ENCODE results near the gene COA8. TPM values are rescaled to one million over a fixed set of nuclear protein-coding genes. Genes with fewer than 3 reads are reported as not detected.

The COA8 gene
- total and polyA plus RNA-seq, 4 donors = 30.6 to 59.8 (median 39.5) TPM

GRCh38 chr14:103537175-103537990 is 25.4 kb upstream of the COA8 start:
- H3K4me3 ChIP-seq = no peak overlapping the region
- no peaks in the 10 kb centered on the region for H3K27me3 ChIP-seq (ENCODE audit: control insufficient read depth in 3 of 3, insufficient read depth in 3 of 3, low read length in 2 of 3)
- H3K36me3 ChIP-seq (ENCODE audit: control insufficient read depth in 4 of 4, insufficient read depth in 4 of 4, low read length in 4 of 4) = peaks cover 0 to 35% (median 2%) of the 10 kb centered on the region in 4 donors
- no peaks in the 10 kb centered on the region for H3K9me3 ChIP-seq (ENCODE audit: control insufficient read depth in 4 of 4, insufficient read depth in 3 of 4, low read length in 3 of 4)
- peaks cover 4 to 30% (median 21%) of the 10 kb centered on the region in 5 donors for H3K4me1 ChIP-seq (ENCODE audit: control insufficient read depth in 5 of 5, insufficient read depth in 5 of 5, low read length in 5 of 5)
- TF ChIP-seq CTCF (IDR thresholded peaks at IDR 0.05; ENCODE audit: control extremely low read depth, extremely low read depth) = no peak
- H3K9ac ChIP-seq (ENCODE audit: insufficient read depth in 1 of 2, low read length in 2 of 2) = no peak overlapping the region
- no peak overlapping the region for H3K27ac ChIP-seq (ENCODE audit: low read depth in 1 of 2, low read length in 1 of 2)
- WGBS, 2 donors = 80% methylated on average over 17 to 18 of the region's 18 CpGs
- ATAC-seq (ENCODE audit: insufficient read depth, low FRiP score) (no peak), DNase-seq (no peak)

GRCh38 chr14:103538291-103539055 is 24.3 kb upstream of the COA8 start:
- no peaks in the 10 kb centered on the region for H3K9me3 ChIP-seq (ENCODE audit: control insufficient read depth in 4 of 4, insufficient read depth in 3 of 4, low read length in 3 of 4)
- no peak for DNase-seq
- H3K27me3 ChIP-seq (ENCODE audit: control insufficient read depth in 3 of 3, insufficient read depth in 3 of 3, low read length in 2 of 3) = no peaks in the 10 kb centered on the region
- WGBS, 2 donors = 52 to 62% methylated on average over 30 of the region's 30 CpGs
- H3K4me1 ChIP-seq (ENCODE audit: control insufficient read depth in 5 of 5, insufficient read depth in 5 of 5, low read length in 5 of 5) = peaks cover 4 to 40% (median 28%) of the 10 kb centered on the region in 5 donors
- peaks cover 0 to 25% (median 0%) of the 10 kb centered on the region in 4 donors for H3K36me3 ChIP-seq (ENCODE audit: control insufficient read depth in 4 of 4, insufficient read depth in 4 of 4, low read length in 4 of 4)
- no peak for ATAC-seq (ENCODE audit: insufficient read depth, low FRiP score)
- TF ChIP-seq CTCF (IDR thresholded peaks at IDR 0.05; ENCODE audit: control extremely low read depth, extremely low read depth) = no peak
- no peak overlapping the region for H3K9ac ChIP-seq (ENCODE audit: insufficient read depth in 1 of 2, low read length in 2 of 2)
- no peak overlapping the region for H3K4me3 ChIP-seq
- H3K27ac ChIP-seq (ENCODE audit: low read depth in 1 of 2, low read length in 1 of 2) = peak overlapping the region in 1 of 2 donors; percentile 38

- H3K4me1 ChIP-seq (ENCODE audit: control insufficient read depth in 5 of 5, insufficient read depth in 5 of 5, low read length in 5 of 5) = peaks cover 4 to 44% (median 34%) of the 10 kb centered on the region in 5 donors
- H3K27me3 ChIP-seq (ENCODE audit: control insufficient read depth in 3 of 3, insufficient read depth in 3 of 3, low read length in 2 of 3) = no peaks in the 10 kb centered on the region
- ATAC-seq (ENCODE audit: insufficient read depth, low FRiP score) (no peak), DNase-seq (no peak)
- H3K27ac ChIP-seq (ENCODE audit: low read depth in 1 of 2, low read length in 1 of 2) = peak overlapping the region in 1 of 2 donors; percentile 78
- H3K9me3 ChIP-seq (ENCODE audit: control insufficient read depth in 4 of 4, insufficient read depth in 3 of 4, low read length in 3 of 4) = no peaks in the 10 kb centered on the region
- peaks cover 0 to 18% (median 0%) of the 10 kb centered on the region in 4 donors for H3K36me3 ChIP-seq (ENCODE audit: control insufficient read depth in 4 of 4, insufficient read depth in 4 of 4, low read length in 4 of 4)
- 66 to 70% methylated on average over 26 to 28 of the region's 28 CpGs for WGBS, 2 donors
- H3K4me3 ChIP-seq = no peak overlapping the region
- no peak for TF ChIP-seq CTCF (IDR thresholded peaks at IDR 0.05; ENCODE audit: control extremely low read depth, extremely low read depth)
- H3K9ac ChIP-seq (ENCODE audit: insufficient read depth in 1 of 2, low read length in 2 of 2) = no peak overlapping the region
Measured at GRCh38 chr14:103539056-103539825, 23.5 kb upstream of the COA8 start.

Measured in lung (tissue), 12 donors.